HG03460 (cell line): Measurements from ENCODE around the gene KIF16B.
"Not testable (repeated sequence)": the region's sequence is repeated elsewhere in the genome, so short reads cannot be mapped to it uniquely, and the experiment has no call there.

ENCODE experiments used
- ATAC-seq: cut with Tn5 transposase; IDR thresholded peaks from one replicate; pipeline ENCODE4 v1.9.1; 2021; ENCODE audit not compliant: unreplicated experiment

The KIF16B gene

DNA sequence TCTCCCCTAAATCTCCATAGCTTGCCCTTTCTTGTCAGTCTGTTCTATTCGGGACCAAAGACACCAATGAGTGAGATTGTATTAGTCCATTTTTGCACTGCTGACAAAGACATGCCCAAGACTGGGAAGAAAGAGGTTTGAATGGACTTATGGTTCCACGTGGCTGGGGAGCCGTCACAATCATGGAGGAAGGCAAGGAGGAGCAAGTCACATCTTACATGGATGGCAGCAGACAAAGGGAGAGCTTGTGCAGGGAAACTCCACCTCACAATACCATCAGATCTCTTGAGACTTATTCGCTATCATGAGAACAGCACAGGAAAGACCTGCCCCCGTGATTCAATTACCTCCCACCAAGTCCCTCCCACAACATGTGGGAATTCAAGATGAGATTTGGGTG is 133.7 kb downstream of the KIF16B start:
- ATAC-seq, result not testable (repeated sequence)

DNA sequence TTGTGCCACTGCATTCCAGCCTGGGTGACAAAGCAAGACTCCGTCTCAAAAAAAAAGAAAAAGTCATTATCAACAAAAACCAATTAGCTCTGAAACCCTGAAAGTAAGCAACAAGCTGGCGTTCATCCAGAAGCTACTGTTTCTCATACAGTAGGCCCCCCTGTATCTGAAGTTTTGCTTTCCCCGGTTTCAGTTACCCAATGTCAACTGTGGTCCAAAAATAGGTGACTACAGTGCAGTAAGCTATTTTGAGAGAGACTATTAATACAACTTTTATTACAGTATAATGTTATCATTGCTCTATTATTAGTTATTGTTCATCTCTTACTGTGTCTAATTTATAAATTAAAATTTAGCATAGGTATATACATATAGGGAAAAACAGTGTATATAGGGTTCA is 135.1 kb downstream of the KIF16B start:
- no peak for ATAC-seq

DNA sequence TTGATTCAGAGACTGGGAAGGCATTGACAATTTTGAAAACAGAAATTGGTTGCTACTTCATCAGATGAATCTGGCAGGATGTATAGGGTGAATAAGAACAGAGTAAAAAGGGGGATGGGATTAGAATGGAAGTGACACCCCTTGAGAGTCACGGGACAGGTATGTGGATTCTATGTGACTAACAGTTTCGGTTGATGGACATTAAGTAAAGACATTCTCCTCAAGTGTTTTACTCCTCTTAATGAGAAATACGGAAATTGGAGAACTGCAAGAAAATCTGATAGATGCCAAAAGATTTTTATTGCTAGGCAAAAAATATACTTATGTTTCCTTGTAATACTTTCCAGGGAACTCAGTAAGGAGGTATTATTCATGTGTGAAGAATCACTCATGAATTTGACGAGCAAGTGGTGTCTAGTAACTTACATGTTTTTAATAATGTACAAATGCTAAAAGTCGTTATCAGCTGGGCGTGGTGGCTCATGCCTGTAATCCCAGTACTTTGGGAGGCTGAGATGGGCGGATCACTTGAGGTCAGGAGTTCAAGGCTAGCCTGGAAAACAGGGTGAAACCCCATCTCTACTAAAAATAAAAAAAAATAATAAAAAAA is 135.8 kb downstream of the KIF16B start:
- no peak for ATAC-seq

DNA sequence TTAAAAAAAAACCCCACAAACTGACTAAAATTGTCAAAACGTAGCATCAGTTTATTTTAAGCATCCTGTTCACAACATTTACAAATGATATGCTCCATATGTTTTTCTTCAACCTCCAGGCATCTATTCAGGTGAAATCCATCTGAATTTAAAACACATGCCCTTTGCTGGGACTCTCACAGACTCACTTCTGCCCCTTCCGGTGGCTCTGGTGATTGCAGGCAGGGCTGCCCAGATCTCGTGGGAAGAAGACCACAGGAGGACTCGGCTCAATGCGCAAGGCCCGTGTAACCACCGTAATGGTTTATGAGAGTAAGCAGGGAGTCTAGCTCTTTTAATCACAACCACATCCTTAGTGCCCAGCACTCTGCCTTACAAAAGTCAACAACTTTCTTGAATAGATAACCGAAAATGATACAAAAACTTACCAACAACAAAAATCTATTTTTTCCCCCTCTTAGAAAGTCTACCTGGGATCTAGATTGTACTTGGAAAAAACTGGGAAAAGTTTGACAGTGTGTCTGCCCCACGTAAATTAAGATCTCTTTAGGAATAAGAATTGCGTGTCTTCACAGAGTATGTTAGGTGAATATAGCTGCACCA is 139.1 kb downstream of the KIF16B start:
- peak; percentile 59 for ATAC-seq

DNA sequence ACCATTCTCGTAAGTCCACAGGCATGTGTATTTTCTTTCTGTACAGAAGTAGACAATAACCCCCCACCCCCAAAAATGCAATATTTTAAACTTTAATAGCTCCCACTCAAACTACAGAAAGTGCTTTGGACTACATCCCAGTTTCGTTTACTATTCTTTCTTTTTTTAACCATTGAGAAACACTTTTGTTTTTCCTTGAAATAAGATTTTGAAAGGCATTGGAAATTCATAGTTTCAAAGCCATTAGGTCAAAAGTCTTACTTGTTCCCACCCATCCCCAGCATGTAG is 140.0 kb downstream of the KIF16B start:
- no peak for ATAC-seq

DNA sequence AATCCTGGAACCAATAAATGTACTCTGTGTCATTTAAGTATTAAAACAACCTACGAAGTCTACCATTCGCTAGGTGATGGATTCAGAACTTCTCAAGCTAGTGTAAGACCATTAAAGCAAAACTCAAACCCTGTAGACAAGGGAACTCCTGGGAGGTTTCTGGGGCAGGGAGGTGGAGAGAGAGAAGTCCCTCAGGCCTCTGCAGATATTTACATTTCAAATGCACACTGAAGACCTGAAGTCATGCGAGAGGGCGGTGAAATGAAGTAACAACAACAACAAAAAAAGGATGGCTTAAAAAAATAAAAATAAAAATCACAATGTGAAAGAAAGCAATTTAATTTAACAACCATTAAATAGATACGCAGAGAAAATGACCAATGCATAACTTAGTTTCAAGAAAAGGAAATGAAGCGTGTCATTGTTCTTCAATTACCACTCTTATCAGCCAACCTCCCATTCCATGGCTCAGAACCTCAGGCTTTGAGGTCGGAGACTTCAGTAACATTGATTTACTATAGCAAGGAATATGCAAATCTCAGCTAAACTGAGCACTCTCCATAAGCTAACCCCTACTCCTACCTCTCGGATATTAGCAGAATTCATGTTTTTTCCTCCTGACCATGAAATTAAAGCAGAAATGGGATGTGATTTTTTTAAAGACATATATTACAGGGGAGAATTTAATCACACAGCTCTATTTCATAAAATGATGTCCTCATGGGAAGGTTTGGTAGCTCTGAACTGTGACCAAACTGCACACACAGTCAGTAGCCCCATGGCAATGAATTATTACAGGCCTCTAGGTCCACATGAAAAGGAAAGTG is 140.6 kb downstream of the KIF16B start:
- ATAC-seq, result no peak

DNA sequence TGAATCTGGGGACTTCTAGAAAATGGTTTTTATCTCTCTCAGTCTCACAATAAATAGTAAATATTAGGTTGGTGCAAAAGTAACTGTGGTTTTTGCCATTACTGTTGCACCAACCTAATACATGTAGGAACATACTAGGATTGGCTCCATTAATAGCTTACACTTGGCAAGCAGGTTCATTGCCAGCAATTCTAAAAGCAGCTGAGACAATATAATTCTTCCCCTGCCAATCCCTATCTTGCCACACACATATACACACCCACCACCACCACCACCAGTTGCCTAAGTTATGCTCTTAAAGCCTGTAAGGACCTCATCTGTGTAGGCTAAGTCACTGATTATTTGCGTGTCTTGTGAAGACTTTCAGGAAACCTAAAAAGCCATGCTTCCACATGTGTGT is 145.1 kb downstream of the KIF16B start:
- no peak for ATAC-seq

DNA sequence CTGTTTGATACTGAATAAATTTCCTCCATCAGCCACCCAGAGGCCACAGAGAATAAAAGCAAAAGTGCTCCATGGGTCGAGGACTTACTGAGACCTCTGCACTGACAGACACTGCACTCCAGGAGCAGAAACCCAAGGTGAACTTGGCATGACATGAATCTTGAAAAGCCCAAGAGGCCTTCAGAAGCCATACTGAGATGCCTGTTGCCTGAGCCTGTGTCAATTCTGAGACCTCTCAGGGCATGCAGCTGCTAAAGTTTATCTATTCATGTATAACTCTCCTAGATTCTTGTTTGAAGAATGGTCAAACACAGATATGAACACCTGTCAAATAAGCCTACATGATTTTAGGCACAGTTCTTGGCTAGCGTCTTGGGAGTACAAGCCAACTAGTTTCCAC is 145.7 kb downstream of the KIF16B start:
- ATAC-seq, result no peak

DNA sequence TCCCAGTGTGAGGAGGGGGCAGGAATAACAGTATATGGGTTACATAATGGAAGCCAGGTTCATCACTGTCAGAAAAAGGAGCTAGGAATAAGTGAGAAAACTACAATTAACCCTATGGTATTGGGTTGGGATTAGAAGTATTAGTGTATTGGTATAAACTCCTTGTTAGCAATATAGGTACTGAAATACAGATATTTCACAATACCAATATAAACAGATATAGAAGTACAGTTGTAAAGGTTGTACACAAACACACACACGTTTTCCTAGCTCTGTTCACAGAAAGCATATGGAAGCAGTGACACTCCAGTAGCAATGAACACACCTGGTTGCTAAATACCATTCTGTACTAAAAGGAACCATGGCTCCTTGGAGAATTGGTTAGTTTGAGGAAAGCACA is 148.5 kb downstream of the KIF16B start:
- no peak for ATAC-seq

DNA sequence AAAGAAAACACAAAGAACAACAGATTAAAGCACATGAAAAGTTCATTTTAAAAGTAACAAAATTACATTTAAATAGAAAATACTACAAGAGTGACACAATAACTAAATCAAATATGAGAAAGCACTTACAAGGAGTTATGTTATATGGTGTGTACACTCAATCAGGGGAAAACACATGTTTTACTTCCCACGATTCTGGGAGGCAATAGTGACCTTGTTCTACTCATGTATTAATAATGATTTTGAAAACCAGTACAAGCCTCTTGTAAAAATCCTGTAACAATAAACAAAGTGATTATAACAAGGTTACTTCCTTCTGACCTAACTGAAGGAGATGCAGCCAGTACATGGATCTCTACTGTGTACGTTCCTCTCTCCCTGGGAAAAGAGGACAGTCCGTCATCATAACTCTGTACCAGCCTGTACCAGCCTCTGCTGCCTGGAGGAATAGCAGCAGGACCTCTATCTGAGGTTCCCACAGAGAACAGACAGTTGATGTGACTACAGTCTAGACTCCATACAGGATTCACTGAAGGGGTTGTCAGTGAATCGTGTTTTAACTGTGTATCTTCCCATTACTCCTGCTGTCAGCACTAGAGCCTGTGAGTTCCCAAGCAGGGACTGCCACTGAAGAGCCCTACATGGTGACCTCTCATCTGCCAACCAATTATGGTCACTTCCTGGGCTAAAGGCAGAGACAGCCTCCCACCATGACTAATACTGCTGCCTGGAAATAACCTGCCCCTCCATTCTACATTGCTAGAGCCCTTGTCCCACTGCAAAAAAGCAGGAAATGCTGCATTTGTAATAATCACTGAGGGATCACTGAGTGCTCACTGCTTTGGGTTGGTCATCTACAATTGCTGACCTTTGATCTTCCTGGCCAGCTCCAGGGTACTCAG is 149.7 kb downstream of the KIF16B start:
- ATAC-seq, result no peak

DNA sequence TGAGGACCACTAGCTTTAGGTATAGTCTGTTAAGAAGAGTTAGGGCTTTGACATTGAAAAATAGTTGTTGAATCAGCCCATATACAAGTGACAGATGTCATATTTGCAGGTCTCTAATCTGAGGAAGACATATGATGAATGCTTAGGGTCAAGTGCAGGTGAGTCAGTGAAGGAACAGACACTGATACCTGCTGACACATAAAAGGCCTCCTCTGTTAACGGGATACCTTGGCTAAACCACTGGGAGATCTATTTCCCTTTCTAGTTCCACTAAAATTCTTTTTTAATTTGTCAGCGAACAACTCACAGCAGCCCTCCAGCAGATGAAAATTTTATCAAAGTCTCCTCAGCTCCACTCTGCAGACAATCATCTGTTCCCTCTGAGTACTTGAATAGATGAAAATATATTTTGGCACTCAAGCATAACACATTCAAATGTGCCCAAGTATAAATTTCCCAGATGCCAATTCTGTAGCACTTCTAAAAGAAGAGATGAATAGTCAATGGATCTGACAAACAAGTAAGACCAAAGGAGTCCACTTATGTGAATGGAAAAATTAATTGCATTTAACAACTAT is 154.0 kb downstream of the KIF16B start:
- ATAC-seq, result no peak

DNA sequence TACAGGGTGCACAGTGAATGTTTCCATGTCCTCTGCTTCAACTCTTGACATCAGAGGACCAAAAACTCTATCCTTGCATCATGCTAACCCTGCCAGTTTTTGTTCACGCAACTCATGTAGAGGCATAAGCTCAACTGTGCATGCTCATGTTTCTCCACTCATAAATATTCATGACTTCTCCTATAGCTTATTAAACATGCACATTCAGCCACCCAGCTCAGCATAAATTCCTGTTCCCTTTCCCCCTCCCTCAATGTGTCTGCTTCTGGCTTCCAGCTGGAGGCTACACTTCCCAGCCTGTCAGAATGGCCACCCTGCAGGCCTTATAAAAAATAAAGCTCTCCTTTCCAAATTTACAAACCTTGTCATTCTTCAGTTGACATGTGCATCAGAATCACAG is 154.6 kb downstream of the KIF16B start:
- no peak for ATAC-seq

DNA sequence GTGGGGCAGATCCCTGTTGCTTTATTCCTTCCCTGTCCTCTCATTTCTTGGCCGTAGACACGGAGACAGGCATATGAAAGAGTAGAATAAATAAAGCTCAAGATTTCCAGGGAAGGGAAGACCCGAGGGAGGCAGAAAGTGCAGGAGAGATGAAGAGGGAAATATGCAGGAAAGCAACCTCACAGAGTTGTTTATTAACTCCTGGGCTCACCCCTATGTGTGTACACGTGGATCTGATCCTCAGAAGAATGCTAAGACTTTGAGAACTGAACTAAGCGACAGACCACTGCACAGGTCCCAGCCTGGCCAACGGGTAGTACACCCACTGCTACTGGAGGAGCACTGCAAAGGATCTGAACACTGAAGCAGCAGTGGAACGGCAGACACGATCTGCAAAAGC is 156.2 kb downstream of the KIF16B start:
- ATAC-seq, result no peak

DNA sequence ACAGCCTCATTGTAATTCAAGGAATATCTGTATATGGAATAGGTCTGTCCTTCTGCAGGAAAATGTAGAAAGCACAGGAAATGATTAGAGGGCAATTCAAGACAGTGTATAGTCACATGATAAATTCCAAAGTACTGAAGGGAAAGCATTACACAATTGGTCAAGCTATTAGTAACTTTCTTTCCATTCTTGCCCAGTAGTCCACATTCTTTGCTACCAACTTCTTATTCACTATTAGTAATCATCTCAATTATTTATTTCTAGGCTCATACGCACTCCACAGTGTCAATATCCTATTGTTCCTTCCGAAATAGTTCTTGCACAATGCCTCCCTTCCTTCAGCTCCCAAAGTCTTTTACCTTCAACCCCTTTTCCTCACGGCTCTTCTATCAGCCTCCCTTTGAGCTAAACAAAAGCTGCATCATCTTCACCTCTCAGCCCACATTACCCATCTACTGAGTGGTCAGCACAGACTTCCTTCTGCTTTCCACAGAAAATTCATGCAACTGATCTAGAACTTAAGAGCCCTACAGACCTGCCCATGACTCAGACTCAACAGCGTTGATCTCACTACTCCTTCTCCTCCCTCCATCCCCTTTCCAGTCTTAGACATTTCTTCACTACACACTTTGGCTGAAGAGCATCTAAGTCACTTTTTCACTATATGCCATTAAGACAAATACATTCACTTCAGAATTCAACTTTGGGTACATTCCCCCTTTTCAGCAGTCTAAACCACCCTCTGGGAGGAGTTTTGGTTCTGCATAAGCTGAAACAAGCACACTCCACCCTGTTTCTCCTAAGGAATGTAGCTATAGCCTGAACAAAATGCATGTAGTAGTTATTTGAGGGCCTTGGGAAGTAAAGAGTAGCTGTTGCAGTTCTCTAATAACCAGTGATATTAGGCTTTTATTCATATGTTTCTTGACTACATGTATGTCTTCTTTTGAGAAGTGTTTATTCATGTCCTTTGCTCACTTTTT is 157.9 kb downstream of the KIF16B start:
- ATAC-seq, result no peak

DNA sequence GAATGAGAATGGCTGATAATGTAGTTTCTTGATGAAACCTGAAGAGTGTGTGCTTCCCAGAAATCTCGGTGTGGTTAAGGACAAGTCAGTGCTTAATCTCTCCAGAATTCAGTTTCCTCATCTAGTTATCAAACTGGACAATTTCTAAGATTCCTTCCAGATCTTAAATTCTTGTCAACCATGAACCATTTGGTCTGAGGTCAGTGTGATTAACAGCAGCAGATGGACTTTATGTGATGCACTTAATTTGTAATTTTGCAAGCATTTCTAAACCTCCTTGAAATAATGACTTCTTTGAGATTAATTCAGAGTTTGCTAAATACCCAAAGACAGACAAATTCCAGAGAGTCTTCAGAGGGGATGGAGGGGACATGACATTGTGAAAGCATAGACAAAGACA is 160.3 kb downstream of the KIF16B start:
- no peak for ATAC-seq

DNA sequence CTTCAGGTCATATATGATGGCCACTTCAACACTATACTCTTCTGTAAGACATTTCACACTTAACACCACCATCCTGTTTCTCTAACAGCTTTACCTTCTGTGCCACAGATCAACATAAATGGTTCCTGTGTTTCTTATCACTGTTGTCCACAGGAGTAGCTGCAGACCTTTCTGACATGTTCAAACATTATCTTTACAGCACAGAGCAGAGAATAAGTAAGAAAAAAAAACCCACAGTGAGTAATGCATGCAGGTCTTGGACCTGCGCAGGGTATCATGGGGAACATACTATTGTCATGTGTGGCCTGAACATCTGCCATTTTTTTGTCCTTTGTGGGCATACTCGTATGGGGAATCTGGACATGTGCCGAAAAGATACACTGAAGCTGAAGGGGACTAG is 161.9 kb downstream of the KIF16B start:
- no peak for ATAC-seq

DNA sequence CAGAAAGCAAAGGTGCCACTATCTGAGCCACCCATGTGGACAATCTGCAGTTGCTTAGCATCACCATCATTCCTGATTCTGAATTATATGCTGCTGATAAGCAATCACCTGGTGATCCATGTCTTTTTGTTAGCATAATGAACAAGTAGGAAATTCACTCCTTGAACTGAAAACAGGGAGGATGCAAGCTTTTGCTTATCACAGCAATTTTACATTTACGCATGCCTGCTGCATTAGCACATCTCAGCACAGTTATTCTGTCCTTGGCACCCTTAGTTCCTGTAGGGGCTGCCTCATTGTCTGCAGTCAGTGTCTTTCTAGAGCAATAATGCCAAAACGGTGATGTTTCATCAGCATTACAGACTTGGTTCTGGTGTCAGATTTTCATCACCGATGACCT is 162.6 kb downstream of the KIF16B start:
- no peak for ATAC-seq

DNA sequence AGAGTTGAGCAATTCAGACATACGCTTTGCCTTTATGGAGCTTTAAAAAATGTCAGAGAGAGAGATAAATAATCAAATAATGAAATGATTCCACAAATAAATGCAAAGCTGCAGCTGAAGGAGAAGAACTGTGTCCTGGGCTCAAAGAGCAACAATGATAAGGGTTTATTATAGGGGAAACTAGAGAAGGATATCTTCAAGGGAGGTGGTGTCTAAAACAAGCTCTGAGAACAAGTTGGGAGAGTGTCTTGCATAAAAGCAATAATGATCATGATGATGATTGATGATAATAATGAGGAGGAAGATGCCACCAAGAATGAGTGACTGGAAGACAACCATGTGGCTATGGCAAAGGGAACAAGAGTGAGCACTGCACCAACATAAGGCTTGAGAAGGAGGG is 164.3 kb downstream of the KIF16B start:
- no peak for ATAC-seq

DNA sequence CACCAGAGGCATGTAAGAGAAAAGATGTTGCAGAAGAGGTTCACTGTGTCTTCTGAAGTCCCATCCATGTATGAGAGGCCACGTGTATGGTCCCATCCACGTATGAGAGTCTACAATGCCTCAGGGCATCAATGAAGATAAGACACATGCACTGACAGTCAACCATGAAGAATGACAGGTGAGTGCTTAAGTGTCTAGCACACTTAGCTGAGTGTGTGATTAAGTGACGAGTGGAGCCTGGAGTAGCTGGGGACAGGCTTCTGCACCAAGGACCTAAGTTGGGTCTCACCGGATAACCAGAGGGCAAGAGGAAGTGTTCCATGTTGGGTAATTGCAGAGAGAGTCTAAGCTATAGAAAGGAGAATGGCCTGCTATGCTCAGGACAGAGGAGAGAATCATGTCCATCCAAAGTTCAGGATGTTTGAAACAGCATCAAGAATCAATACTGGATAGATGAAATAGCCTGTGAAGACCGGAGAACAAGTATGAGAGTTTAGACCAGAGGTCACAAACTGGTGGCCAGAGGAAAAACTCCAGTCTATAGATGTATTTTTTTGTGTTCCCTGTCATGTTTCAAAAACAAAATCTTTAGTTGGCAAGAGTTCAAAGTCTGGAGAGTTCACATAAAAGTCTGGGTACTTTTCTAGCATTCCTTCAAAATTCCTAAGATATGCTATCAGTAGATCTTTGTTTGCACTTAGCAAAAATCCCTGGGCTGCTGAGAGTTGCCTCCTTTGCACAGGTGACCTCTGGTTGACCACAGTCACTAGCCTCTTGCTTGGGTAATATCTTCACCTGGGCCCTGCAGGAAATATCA is 165.8 kb downstream of the KIF16B start:
- no peak for ATAC-seq
